Tibial nerve (tissue), 4 donors: ENCODE results near the gene MAPK8.

Experiments used
- EP300 ChIP-seq, 2 donors: sonication (generic); formaldehyde crosslinking; IDR thresholded peaks; one replicate each; pipeline ENCODE4 v1.6.1; 2017; ENCODE audit warnings: antibody characterized with exemption in 2 of 2, mild to moderate bottlenecking in 1 of 2
- POLR2A ChIP-seq, 2 donors: fragments of 450-650 bp; IDR thresholded peaks; one replicate each; pipeline ENCODE4 v1.6.1; 2017; ENCODE audit warnings: antibody characterized with exemption in 2 of 2, mild to moderate bottlenecking in 2 of 2, moderate library complexity in 2 of 2
- TF ChIP-seq, protein P1 (sequence below), 5 experiments: fragments of 200-600 bp in 3 of 5; fragments of 450-650 bp in 2 of 5; sonication (generic) in 3 of 5; IDR thresholded peaks; one replicate each; pipeline ENCODE4 v1.5.1; 2016 to 2019; ENCODE audit warnings: antibody characterized with exemption in 5 of 5, mild to moderate bottlenecking in 3 of 5, moderate library complexity in 2 of 5

GRCh38 chr10:48457949-48458661, 151.6 kb downstream of the MAPK8 start:
- TF ChIP-seq, protein P1, sequence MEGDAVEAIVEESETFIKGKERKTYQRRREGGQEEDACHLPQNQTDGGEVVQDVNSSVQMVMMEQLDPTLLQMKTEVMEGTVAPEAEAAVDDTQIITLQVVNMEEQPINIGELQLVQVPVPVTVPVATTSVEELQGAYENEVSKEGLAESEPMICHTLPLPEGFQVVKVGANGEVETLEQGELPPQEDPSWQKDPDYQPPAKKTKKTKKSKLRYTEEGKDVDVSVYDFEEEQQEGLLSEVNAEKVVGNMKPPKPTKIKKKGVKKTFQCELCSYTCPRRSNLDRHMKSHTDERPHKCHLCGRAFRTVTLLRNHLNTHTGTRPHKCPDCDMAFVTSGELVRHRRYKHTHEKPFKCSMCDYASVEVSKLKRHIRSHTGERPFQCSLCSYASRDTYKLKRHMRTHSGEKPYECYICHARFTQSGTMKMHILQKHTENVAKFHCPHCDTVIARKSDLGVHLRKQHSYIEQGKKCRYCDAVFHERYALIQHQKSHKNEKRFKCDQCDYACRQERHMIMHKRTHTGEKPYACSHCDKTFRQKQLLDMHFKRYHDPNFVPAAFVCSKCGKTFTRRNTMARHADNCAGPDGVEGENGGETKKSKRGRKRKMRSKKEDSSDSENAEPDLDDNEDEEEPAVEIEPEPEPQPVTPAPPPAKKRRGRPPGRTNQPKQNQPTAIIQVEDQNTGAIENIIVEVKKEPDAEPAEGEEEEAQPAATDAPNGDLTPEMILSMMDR (IDR thresholded peaks at IDR 0.05) = no peak
- no peak for TF ChIP-seq POLR2A (IDR thresholded peaks at IDR 0.05)
- no peak for TF ChIP-seq EP300 (IDR thresholded peaks at IDR 0.05)
